HepG2 (cell line): Measurements from ENCODE around the gene MTIF3. TPM values are rescaled to one million over a fixed set of nuclear protein-coding genes. Genes with fewer than 3 reads are reported as not detected.

Source experiments
- ATRX ChIP-seq: sonication (generic); formaldehyde crosslinking; IDR thresholded peaks from 2 replicates; pipeline ENCODE4 v1.4.0; 2020; ENCODE audit warnings: missing genetic modification reagents, borderline replicate concordance
- FOSL1 ChIP-seq: sonication (generic); formaldehyde crosslinking; IDR thresholded peaks from 2 replicates; pipeline ENCODE4 v1.9.0; 2021; ENCODE audit warnings: missing genetic modification reagents, borderline replicate concordance
- HIVEP1 ChIP-seq: sonication (generic); formaldehyde crosslinking; IDR thresholded peaks from 2 replicates; pipeline ENCODE4 v1.4.0; 2020; ENCODE audit warnings: mild to moderate bottlenecking, missing genetic modification reagents
- HMGXB4 ChIP-seq, 2 experiments: sonication (generic) in 1 of 2; formaldehyde crosslinking in 1 of 2; IDR thresholded peaks; 2 replicates each; pipeline versions ENCODE4 v1.4.0 to v1.6.1; 2018 to 2020; ENCODE audit warnings: missing genetic modification reagents in 2 of 2, borderline replicate concordance in 1 of 2, low read depth in 1 of 2, mild to moderate bottlenecking in 1 of 2, missing biosample characterization in 1 of 2
- IKZF1 ChIP-seq: fragments of 450-650 bp; IDR thresholded peaks from 2 replicates; pipeline ENCODE4 v1.7.1; 2016
- IRX3 ChIP-seq: sonication (generic); formaldehyde crosslinking; IDR thresholded peaks from 2 replicates; pipeline ENCODE4 v1.8.1; 2023; ENCODE audit warnings: mild to moderate bottlenecking, low read depth, missing genetic modification reagents, borderline replicate concordance
- KDM1A ChIP-seq: IDR thresholded peaks from 2 replicates; pipeline ENCODE4 v1.6.1; 2016; ENCODE audit warnings: missing compliant biosample characterization
- MLXIP ChIP-seq: sonication (generic); formaldehyde crosslinking; IDR thresholded peaks from 2 replicates; pipeline ENCODE4 v1.9.0; 2021; ENCODE audit warnings: missing genetic modification reagents, borderline replicate concordance
- RFX5 ChIP-seq: IDR thresholded peaks from 2 replicates; pipeline ENCODE4 v1.6.1; 2011; ENCODE audit warnings: low read depth, low read length, improper control_type of control experiment
- SMARCC2 ChIP-seq: fragments of 450-650 bp; IDR thresholded peaks from 2 replicates; pipeline ENCODE4 v1.6.1; 2017; ENCODE audit warnings: antibody characterized with exemption, mild to moderate bottlenecking
- SUZ12 ChIP-seq: fragments of 150-350 bp; IDR thresholded peaks from 2 replicates; pipeline ENCODE4 v1.6.1; 2014; ENCODE audit warnings: low read depth, low read length
- TAF15 ChIP-seq: fragments of 200-400 bp; formaldehyde crosslinking; IDR thresholded peaks from one replicate; pipeline ENCODE4 v1.6.1; 2018; ENCODE audit warnings: mild to moderate bottlenecking, low read depth, low read length; ENCODE audit not compliant: poor library complexity, severe bottlenecking
- ZBTB42 ChIP-seq: sonication (generic); formaldehyde crosslinking; IDR thresholded peaks from 2 replicates; pipeline ENCODE4 v1.5.0; 2020; ENCODE audit warnings: mild to moderate bottlenecking, missing genetic modification reagents
- ZFP82 ChIP-seq: sonication (generic); formaldehyde crosslinking; IDR thresholded peaks from 2 replicates; pipeline ENCODE4 v1.5.1; 2020; ENCODE audit warnings: mild to moderate bottlenecking, missing genetic modification reagents, borderline replicate concordance
- ZNF121 ChIP-seq: sonication (generic); formaldehyde crosslinking; IDR thresholded peaks from 2 replicates; pipeline ENCODE4 v1.5.0; 2020; ENCODE audit warnings: mild to moderate bottlenecking, missing genetic modification reagents
- ZNF18 ChIP-seq: sonication (generic); formaldehyde crosslinking; IDR thresholded peaks from 2 replicates; pipeline ENCODE4 v1.8.0; 2022; ENCODE audit warnings: mild to moderate bottlenecking, missing genetic modification reagents; ENCODE audit not compliant: insufficient replicate concordance
- ZNF263 ChIP-seq: sonication (generic); formaldehyde crosslinking; IDR thresholded peaks from 2 replicates; pipeline ENCODE4 v1.4.0; 2020; ENCODE audit warnings: missing genetic modification reagents
- ZNF460 ChIP-seq: sonication (generic); formaldehyde crosslinking; IDR thresholded peaks from 2 replicates; pipeline ENCODE4 v1.5.1; 2020; ENCODE audit warnings: missing genetic modification reagents, mild to moderate bottlenecking, borderline replicate concordance
- ZNF839 ChIP-seq: sonication (generic); formaldehyde crosslinking; IDR thresholded peaks from 2 replicates; pipeline ENCODE4 v1.4.0; 2020; ENCODE audit warnings: missing genetic modification reagents, mild to moderate bottlenecking, borderline replicate concordance
- ZNF883 ChIP-seq: sonication (generic); formaldehyde crosslinking; IDR thresholded peaks from 2 replicates; pipeline ENCODE4 v1.5.1; 2020; ENCODE audit warnings: mild to moderate bottlenecking, missing genetic modification reagents; ENCODE audit errors: not compliant biosample characterization
- polyA plus RNA-seq, 8 experiments: library from polyadenylated mRNA; depleted of rRNA in 3 of 8; stranded (reverse) in 7 of 8; unstranded in 1 of 8; fragments of >200 nt; fragmentation: Illumina TruSeq in 4 of 8; extraction: Trizol in 4 of 8; gene quantifications; 2 replicates each; pipeline versions ENCODE4 v1.2.1 to v1.2.3, GENCODE V29; 2011 to 2016; ENCODE audit warnings: low read depth in 4 of 8, missing spikeins in 1 of 8, mixed read lengths in 1 of 8; ENCODE audit not compliant: insufficient read depth in 1 of 8
- total RNA-seq, 5 experiments: library from RNA; depleted of rRNA; stranded (reverse); fragments of >200 nt; fragmentation: Illumina TruSeq; extraction: Trizol; gene quantifications; 2 replicates each; pipeline ENCODE4 v1.2.3, GENCODE V29; 2016; ENCODE audit warnings: low read depth in 1 of 5
- TF ChIP-seq, protein P1 (sequence below): sonication (generic); formaldehyde crosslinking; conservative IDR thresholded peaks from 2 replicates; pipeline ENCODE4 v1.8.0; 2022; ENCODE audit warnings: low read depth, missing genetic modification reagents

The MTIF3 gene
- total and polyA plus RNA-seq, 2 of the 13 experiments (the other 11 are each of a cell fraction or from before 2014, with no cell fraction given): 33.7 to 40.6 TPM

GRCh38 chr13:27449936-27450828 lies at the start of gene MTIF3 (continued):
- TF ChIP-seq MLXIP (CRISPR knock-in tag) (0 out of 2 replicates have a peak, but pooled peaks have one; percentile 72), ZNF18 (CRISPR knock-in tag) (no peak), ZNF263 (CRISPR knock-in tag) (peak; percentile 42; the same call in 1 of the 2 replicates), TAF15 (peak; percentile 7), ZNF883 (CRISPR knock-in tag) (peak; percentile 75), FOSL1 (no peak), IRX3 (CRISPR knock-in tag) (no peak), ZNF460 (CRISPR knock-in tag) (no peak; the same call in 1 of the 2 replicates), HIVEP1 (peak; percentile 82), SMARCC2 (no peak), ZNF121 (CRISPR knock-in tag) (peak; percentile 40; the same call in 1 of the 2 replicates), ZFP82 (peak; percentile 86; the same call in 1 of the 2 replicates), HMGXB4 (CRISPR knock-in tag; IDR thresholded peaks at IDR 0.05; ENCODE audit: borderline replicate concordance in 1 of 2, low read depth in 1 of 2) (peak; percentile 83), ATRX (CRISPR knock-in tag) (no peak), IKZF1 (no peak), ZNF839 (CRISPR knock-in tag) (no peak; the same call in 1 of the 2 replicates), RFX5 (no peak), KDM1A (CRISPR knock-in tag) (no peak), SUZ12 (no peak), ZBTB42 (no peak; the same call in 1 of the 2 replicates)
- TF ChIP-seq, protein P1, sequence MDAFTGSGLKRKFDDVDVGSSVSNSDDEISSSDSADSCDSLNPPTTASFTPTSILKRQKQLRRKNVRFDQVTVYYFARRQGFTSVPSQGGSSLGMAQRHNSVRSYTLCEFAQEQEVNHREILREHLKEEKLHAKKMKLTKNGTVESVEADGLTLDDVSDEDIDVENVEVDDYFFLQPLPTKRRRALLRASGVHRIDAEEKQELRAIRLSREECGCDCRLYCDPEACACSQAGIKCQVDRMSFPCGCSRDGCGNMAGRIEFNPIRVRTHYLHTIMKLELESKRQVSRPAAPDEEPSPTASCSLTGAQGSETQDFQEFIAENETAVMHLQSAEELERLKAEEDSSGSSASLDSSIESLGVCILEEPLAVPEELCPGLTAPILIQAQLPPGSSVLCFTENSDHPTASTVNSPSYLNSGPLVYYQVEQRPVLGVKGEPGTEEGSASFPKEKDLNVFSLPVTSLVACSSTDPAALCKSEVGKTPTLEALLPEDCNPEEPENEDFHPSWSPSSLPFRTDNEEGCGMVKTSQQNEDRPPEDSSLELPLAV: no peak
